Upper lobe of left lung (tissue), 6 donors: ENCODE data around the gene ITGA1. TPM values are rescaled to one million over a fixed set of nuclear protein-coding genes. Genes with fewer than 3 reads are reported as not detected.
"Not testable (repeated sequence)": the region's sequence is repeated elsewhere in the genome, so short reads cannot be mapped to it uniquely, and the experiment has no call there.

Experiments used
- ATAC-seq, 2 donors: fragments of 200-7000 bp; cut with Tn5 transposase; one replicate each; pipeline ENCODE4 v1.9.1; 2022; ENCODE audit warnings: mild to moderate bottlenecking in 2 of 2, moderate library complexity in 2 of 2; ENCODE audit not compliant: low FRiP score in 2 of 2
- DNase-seq, 2 donors: peaks; one replicate each; pipeline ENCODE4 v3.0.0-alpha.2; 2019 to 2020
- H3K27ac ChIP-seq, 4 donors: fragments of 200-600 bp; sonication (generic); one replicate each; pipeline ENCODE4 v1.5.1; 2016 to 2019
- H3K27me3 ChIP-seq, 4 donors: fragments of 200-600 bp; sonication (generic); one replicate each; pipeline ENCODE4 v1.5.1; 2017 to 2019
- H3K36me3 ChIP-seq, 4 donors: fragments of 200-600 bp; sonication (generic); one replicate each; pipeline ENCODE4 v1.5.1; 2016 to 2019
- H3K4me1 ChIP-seq, 4 donors: fragments of 200-600 bp; sonication (generic); one replicate each; pipeline ENCODE4 v1.5.1; 2018 to 2019
- H3K4me3 ChIP-seq, 4 donors: fragments of 200-600 bp; sonication (generic); one replicate each; pipeline ENCODE4 v1.5.1; 2017 to 2019; ENCODE audit warnings: mild to moderate bottlenecking in 2 of 4, moderate library complexity in 1 of 4
- H3K9me3 ChIP-seq, 4 donors: fragments of 200-600 bp; sonication (generic); one replicate each; pipeline ENCODE4 v1.5.1; 2018 to 2019
- EP300 ChIP-seq, 4 donors: sonication (generic); formaldehyde crosslinking; IDR thresholded peaks; one replicate each; pipeline ENCODE4 v1.5.1; 2017; ENCODE audit warnings: antibody characterized with exemption in 4 of 4, control low read depth in 2 of 4
- POLR2A ChIP-seq, 4 donors: fragments of 450-650 bp; IDR thresholded peaks; one replicate each; pipeline ENCODE4 v1.5.1; 2016 to 2017; ENCODE audit warnings: antibody characterized with exemption in 4 of 4, mild to moderate bottlenecking in 2 of 4
- POLR2AphosphoS5 ChIP-seq, 2 donors: sonication (generic); formaldehyde crosslinking; IDR thresholded peaks; one replicate each; pipeline ENCODE4 v1.5.1; 2017; ENCODE audit warnings: antibody characterized with exemption in 2 of 2
- WGBS, 2 donors: methylation state at CpG; one replicate each; pipeline ENCODE4 v1.1.5; 2017 to 2018; 5-methylcytosine and 5-hydroxymethylcytosine counted together
- total RNA-seq, 6 donors: library from RNA; depleted of rRNA in 4 of 6; stranded (reverse); fragments of >200 nt in 4 of 6; gene quantifications; one replicate each; pipeline versions ENCODE4 v1.1.0 to v1.2.1, GENCODE V29; 2016 to 2021
- TF ChIP-seq, protein P1 (sequence below), 6 experiments: fragments of 450-650 bp in 4 of 6; fragments of 200-600 bp in 2 of 6; sonication (generic) in 2 of 6; IDR thresholded peaks; one replicate each; pipeline ENCODE4 v1.5.1; 2016 to 2019; ENCODE audit warnings: antibody characterized with exemption in 6 of 6
- donor health status: DM: no; HTN: no; CAD: no; lungs with moderate emphysema.
- donor health status: DM: no; HTN: yes; CAD: no; lungs with severe emphysema.

The ITGA1 gene
- total RNA-seq, 6 donors from 2014 or later: 19.9 to 134 (median 60.8) TPM

- Histone ChIP-seq H3K9me3 (no peaks in the 10 kb centered on the region), H3K36me3 (no peaks in the 10 kb centered on the region), H3K4me3 (no peak overlapping the region), H3K27me3 (no peaks in the 10 kb centered on the region), H3K4me1 (peaks cover 39 to 72% (median 50%) of the 10 kb centered on the region in 4 donors), H3K27ac (peak overlapping the region in 2 of 4 donors; percentile 46 to 82)
- DNase-seq (peak in 1 of 2 donors; percentile 57), ATAC-seq (peak; percentile 60 to 62)
- WGBS, 2 donors: 64 to 72% methylated on average over 3 of the region's 3 CpGs
- TF ChIP-seq, protein P1, sequence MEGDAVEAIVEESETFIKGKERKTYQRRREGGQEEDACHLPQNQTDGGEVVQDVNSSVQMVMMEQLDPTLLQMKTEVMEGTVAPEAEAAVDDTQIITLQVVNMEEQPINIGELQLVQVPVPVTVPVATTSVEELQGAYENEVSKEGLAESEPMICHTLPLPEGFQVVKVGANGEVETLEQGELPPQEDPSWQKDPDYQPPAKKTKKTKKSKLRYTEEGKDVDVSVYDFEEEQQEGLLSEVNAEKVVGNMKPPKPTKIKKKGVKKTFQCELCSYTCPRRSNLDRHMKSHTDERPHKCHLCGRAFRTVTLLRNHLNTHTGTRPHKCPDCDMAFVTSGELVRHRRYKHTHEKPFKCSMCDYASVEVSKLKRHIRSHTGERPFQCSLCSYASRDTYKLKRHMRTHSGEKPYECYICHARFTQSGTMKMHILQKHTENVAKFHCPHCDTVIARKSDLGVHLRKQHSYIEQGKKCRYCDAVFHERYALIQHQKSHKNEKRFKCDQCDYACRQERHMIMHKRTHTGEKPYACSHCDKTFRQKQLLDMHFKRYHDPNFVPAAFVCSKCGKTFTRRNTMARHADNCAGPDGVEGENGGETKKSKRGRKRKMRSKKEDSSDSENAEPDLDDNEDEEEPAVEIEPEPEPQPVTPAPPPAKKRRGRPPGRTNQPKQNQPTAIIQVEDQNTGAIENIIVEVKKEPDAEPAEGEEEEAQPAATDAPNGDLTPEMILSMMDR (IDR thresholded peaks at IDR 0.05): no peak
- TF ChIP-seq POLR2A (IDR thresholded peaks at IDR 0.05) (no peak), POLR2AphosphoS5 (IDR thresholded peaks at IDR 0.05) (peak; percentile 30 to 65)
Measured at GRCh38 chr5:52811067-52811749, 23.5 kb downstream of the ITGA1 start.

- DNase-seq (no peak), ATAC-seq (no peak)
- peaks cover 23 to 46% (median 39%) of the 10 kb centered on the region in 4 donors for H3K4me1 ChIP-seq
- WGBS, 2 donors: 71 to 80% methylated on average over 4 of the region's 4 CpGs
- H3K4me3 ChIP-seq: no peak overlapping the region
- no peaks in the 10 kb centered on the region for H3K9me3 ChIP-seq
- TF ChIP-seq EP300 (IDR thresholded peaks at IDR 0.05) (peak in 1 of 4 donors; percentile 33), POLR2AphosphoS5 (IDR thresholded peaks at IDR 0.05) (no peak)
- H3K27me3 ChIP-seq: no peaks in the 10 kb centered on the region
- H3K36me3 ChIP-seq: no peaks in the 10 kb centered on the region
- H3K27ac ChIP-seq: peak overlapping the region in 3 of 4 donors; percentile 33 to 78 (median 67)
Measured at GRCh38 chr5:52814352-52815148, 26.8 kb downstream of the ITGA1 start.

- peaks cover 5 to 27% (median 24%) of the 10 kb centered on the region in 4 donors for H3K4me1 ChIP-seq
- no peaks in the 10 kb centered on the region for H3K36me3 ChIP-seq
- no peak for ATAC-seq
- no peak overlapping the region for H3K4me3 ChIP-seq
- 70 to 92% methylated on average over 1 of the region's 1 CpG for WGBS, 2 donors
- no peaks in the 10 kb centered on the region for H3K27me3 ChIP-seq
- H3K27ac ChIP-seq: peak overlapping the region in 1 of 4 donors; percentile 2
- DNase-seq: no peak
- no peaks in the 10 kb centered on the region for H3K9me3 ChIP-seq
- TF ChIP-seq EP300 (IDR thresholded peaks at IDR 0.05) (no peak), POLR2A (IDR thresholded peaks at IDR 0.05) (no peak), POLR2AphosphoS5 (IDR thresholded peaks at IDR 0.05) (no peak)
- TF ChIP-seq, protein P1 (IDR thresholded peaks at IDR 0.05): no peak
Measured at GRCh38 chr5:52817818-52818217, 30.1 kb downstream of the ITGA1 start.

GRCh38 chr5:52818360-52818759, 30.6 kb downstream of the ITGA1 start:
- TF ChIP-seq EP300 (IDR thresholded peaks at IDR 0.05): no peak
- TF ChIP-seq POLR2AphosphoS5 (IDR thresholded peaks at IDR 0.05): no peak
- no peak for TF ChIP-seq POLR2A (IDR thresholded peaks at IDR 0.05)
- TF ChIP-seq, protein P1 (IDR thresholded peaks at IDR 0.05): no peak
- Histone ChIP-seq H3K36me3 (no peaks in the 10 kb centered on the region), H3K9me3 (no peaks in the 10 kb centered on the region), H3K4me3 (no peak overlapping the region), H3K27me3 (no peaks in the 10 kb centered on the region), H3K27ac (peak overlapping the region in 1 of 4 donors; percentile 2), H3K4me1 (peaks cover 5 to 32% (median 21%) of the 10 kb centered on the region in 4 donors)
- DNase-seq (no peak), ATAC-seq (no peak)
- WGBS, 2 donors: 72 to 88% methylated on average over 1 of the region's 1 CpG

DNA sequence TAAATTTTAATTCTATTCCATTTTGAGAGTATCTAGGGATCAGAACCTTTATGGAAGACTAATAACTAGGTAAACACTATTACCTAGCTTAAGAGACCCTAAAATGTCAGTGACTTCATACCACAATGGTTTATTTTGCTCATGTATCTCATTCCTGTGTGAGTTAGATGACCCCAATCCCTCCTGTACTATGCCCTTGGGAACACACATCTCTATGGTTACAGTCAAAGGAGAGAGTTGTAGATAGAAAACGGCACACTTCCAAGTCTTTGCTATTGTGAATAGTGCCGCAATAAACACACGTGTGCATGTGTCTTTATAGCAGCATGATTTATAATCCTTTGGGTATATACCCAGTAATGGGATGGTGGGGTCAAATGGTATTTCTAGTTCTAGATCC, 31.1 kb downstream of the ITGA1 start:
- not testable (repeated sequence) for DNase-seq, H3K36me3 ChIP-seq, H3K27me3 ChIP-seq, H3K4me3 ChIP-seq, ATAC-seq, H3K27ac ChIP-seq, H3K9me3 ChIP-seq
- whole genome bisulfite sequencing, 2 donors: 90 to 96% methylated on average over 3 of the region's 3 CpGs
- H3K4me1 ChIP-seq: peaks cover 4 to 34% (median 17%) of the 10 kb centered on the region in 4 donors
